Measurements from ENCODE around the gene CDIPT. TPM values are rescaled to one million over a fixed set of nuclear protein-coding genes. Genes with fewer than 3 reads are reported as not detected.

CDIPT gene
- total and polyA plus RNA-seq, 8 donors = 69.5 to 84.8 (median 78.3) TPM

GRCh38 chr16:29906520-29907244 lies 43.7 kb upstream of the CDIPT start:
- Histone ChIP-seq H3K36me3 (peaks cover 0 to 5% of the 10 kb centered on the region in 2 donors), H3K4me3 (no peak overlapping the region), H3K4me1 (no peaks in the 10 kb centered on the region), H3K9me3 (no peaks in the 10 kb centered on the region), H3K27ac (no peak overlapping the region), H3K27me3 (peaks cover 0 to 8% of the 10 kb centered on the region in 2 donors)
- DNase-seq (peak in 1 of 4 donors; percentile 61), ATAC-seq (no peak)
- TF ChIP-seq, protein P1, sequence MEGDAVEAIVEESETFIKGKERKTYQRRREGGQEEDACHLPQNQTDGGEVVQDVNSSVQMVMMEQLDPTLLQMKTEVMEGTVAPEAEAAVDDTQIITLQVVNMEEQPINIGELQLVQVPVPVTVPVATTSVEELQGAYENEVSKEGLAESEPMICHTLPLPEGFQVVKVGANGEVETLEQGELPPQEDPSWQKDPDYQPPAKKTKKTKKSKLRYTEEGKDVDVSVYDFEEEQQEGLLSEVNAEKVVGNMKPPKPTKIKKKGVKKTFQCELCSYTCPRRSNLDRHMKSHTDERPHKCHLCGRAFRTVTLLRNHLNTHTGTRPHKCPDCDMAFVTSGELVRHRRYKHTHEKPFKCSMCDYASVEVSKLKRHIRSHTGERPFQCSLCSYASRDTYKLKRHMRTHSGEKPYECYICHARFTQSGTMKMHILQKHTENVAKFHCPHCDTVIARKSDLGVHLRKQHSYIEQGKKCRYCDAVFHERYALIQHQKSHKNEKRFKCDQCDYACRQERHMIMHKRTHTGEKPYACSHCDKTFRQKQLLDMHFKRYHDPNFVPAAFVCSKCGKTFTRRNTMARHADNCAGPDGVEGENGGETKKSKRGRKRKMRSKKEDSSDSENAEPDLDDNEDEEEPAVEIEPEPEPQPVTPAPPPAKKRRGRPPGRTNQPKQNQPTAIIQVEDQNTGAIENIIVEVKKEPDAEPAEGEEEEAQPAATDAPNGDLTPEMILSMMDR (IDR thresholded peaks at IDR 0.05) = no peak
- intact Hi-C loops (cut with DNase I) = no loop called here

GRCh38 chr16:29905668-29906067 lies 42.6 kb upstream of the CDIPT start:
- TF ChIP-seq, protein P1 (IDR thresholded peaks at IDR 0.05) = no peak
- H3K4me1 ChIP-seq = peaks cover 0 to 4% of the 10 kb centered on the region in 2 donors
- DNase-seq (peak in 1 of 4 donors; percentile 25), ATAC-seq (no peak)
- H3K27ac ChIP-seq = no peak overlapping the region
- H3K27me3 ChIP-seq = peaks cover 0 to 18% of the 10 kb centered on the region in 2 donors
- intact Hi-C loops (cut with DNase I) = no loop called here
- H3K36me3 ChIP-seq = peaks cover 0 to 5% of the 10 kb centered on the region in 2 donors
- no peaks in the 10 kb centered on the region for H3K9me3 ChIP-seq
- no peak overlapping the region for H3K4me3 ChIP-seq

DNA sequence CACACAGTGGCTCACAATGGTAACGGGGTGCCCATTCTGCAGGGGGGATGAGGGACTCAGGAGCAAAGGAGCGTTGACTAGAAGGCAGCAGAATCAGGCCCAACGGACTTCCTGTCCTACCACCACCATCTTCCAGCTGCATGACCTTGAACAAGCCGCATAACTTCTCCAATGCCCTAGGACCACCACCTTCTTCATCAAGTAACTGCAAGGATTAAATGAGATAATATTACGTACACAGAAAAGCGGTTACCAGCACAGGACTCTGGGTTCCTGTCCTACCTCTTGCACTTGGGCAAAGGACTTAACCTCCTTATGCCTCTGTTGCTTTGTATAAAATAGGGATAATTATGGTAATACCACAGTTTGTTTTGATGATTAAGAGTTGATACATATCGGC lies 41.9 kb upstream of the CDIPT start:
- H3K27ac ChIP-seq = no peak overlapping the region
- peaks cover 0 to 5% of the 10 kb centered on the region in 2 donors for H3K36me3 ChIP-seq
- no peak for DNase-seq
- no peaks in the 10 kb centered on the region for H3K9me3 ChIP-seq
- intact Hi-C loops (cut with DNase I) = no loop called here
- no peak overlapping the region for H3K4me3 ChIP-seq
- no peak for ATAC-seq
- H3K4me1 ChIP-seq = peaks cover 0 to 8% of the 10 kb centered on the region in 2 donors
- H3K27me3 ChIP-seq = peaks cover 0 to 22% of the 10 kb centered on the region in 2 donors
- TF ChIP-seq, protein P1 (IDR thresholded peaks at IDR 0.05) = no peak

DNA sequence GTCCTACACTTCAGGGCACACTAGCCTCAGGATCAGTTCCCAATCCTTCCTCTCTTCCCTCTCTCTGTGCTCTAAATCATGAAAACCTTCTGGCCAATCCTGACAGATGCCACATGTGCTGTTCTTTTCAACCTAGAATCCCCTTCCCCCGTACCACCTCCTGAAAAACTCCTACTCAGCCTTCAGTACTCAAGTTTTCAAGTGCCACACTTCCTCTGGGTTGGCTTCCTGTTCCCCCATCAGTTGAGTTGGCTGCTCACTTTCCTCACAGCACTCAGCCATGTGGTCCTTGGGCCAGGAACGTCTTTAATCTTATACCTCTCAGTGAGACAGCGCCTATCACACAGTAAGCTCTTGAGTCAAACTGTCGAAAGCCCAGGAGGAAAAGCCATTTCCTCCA lies 40.6 kb upstream of the CDIPT start:
- TF ChIP-seq, protein P1 (IDR thresholded peaks at IDR 0.05) = no peak
- DNase-seq (no peak), ATAC-seq (no peak)
- intact Hi-C loops (cut with DNase I) = no loop called here
- Histone ChIP-seq H3K4me1 (peaks cover 4 to 12% of the 10 kb centered on the region in 2 donors), H3K4me3 (no peak overlapping the region), H3K27me3 (peaks cover 0 to 35% of the 10 kb centered on the region in 2 donors), H3K36me3 (peaks cover 0 to 5% of the 10 kb centered on the region in 2 donors), H3K9me3 (no peaks in the 10 kb centered on the region), H3K27ac (no peak overlapping the region)

DNA sequence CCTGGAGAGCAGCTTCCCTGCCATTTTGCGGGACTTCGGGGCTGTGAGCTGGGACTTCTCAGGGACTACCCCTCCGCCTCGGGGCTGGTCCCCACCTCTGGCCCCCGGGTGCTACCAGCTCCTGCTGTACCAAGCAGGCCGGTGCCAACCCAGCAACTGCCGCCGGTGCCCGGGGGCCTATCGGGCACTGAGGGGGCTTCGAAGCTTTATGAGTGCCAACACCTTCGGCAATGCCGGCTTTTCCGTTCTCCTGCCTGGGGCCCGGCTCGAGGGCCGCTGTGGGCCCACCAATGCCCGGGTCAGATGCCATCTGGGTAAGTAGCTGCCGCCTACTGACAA lies 38.5 kb upstream of the CDIPT start:
- H3K9me3 ChIP-seq = no peaks in the 10 kb centered on the region
- no peak overlapping the region for H3K27ac ChIP-seq
- H3K27me3 ChIP-seq = peaks cover 0 to 55% of the 10 kb centered on the region in 2 donors
- no peak overlapping the region for H3K4me3 ChIP-seq
- H3K4me1 ChIP-seq = peaks cover 4 to 12% of the 10 kb centered on the region in 2 donors
- DNase-seq = peak in 1 of 4 donors; percentile 72
- no peak for ATAC-seq
- intact Hi-C loops (cut with DNase I) = no loop called here
- H3K36me3 ChIP-seq = peaks cover 0 to under 1% of the 10 kb centered on the region in 2 donors
- TF ChIP-seq, protein P1 (IDR thresholded peaks at IDR 0.05) = no peak
